NCI-H460 (cell line): ENCODE measurements around the gene BTG4. TPM values are rescaled to one million over a fixed set of nuclear protein-coding genes. Genes with fewer than 3 reads are reported as not detected.

Experiments
- DNase-seq: peaks from one replicate; pipeline ENCODE4 v3.0.0-alpha.2; 2016; ENCODE audit warnings: low read depth; ENCODE audit errors: extremely low read depth
- polyA plus RNA-seq: library from polyadenylated mRNA; depleted of rRNA; stranded (reverse); fragments of >200 nt; gene quantifications from 2 replicates; pipeline ENCODE4 v1.2.3, GENCODE V29; 2014; cell fraction: nucleus; rRNA removed
- total RNA-seq: library from RNA; depleted of rRNA; stranded (reverse); fragments of >200 nt; shearing (Covaris generic); gene quantifications from 2 replicates; pipeline ENCODE4 v1.2.3, GENCODE V29; 2014; rRNA removed

BTG4 gene
- 0.12 and 0.17 TPM in 2 replicates for total RNA-seq
- not detected in 2 replicates for polyA plus RNA-seq

DNA sequence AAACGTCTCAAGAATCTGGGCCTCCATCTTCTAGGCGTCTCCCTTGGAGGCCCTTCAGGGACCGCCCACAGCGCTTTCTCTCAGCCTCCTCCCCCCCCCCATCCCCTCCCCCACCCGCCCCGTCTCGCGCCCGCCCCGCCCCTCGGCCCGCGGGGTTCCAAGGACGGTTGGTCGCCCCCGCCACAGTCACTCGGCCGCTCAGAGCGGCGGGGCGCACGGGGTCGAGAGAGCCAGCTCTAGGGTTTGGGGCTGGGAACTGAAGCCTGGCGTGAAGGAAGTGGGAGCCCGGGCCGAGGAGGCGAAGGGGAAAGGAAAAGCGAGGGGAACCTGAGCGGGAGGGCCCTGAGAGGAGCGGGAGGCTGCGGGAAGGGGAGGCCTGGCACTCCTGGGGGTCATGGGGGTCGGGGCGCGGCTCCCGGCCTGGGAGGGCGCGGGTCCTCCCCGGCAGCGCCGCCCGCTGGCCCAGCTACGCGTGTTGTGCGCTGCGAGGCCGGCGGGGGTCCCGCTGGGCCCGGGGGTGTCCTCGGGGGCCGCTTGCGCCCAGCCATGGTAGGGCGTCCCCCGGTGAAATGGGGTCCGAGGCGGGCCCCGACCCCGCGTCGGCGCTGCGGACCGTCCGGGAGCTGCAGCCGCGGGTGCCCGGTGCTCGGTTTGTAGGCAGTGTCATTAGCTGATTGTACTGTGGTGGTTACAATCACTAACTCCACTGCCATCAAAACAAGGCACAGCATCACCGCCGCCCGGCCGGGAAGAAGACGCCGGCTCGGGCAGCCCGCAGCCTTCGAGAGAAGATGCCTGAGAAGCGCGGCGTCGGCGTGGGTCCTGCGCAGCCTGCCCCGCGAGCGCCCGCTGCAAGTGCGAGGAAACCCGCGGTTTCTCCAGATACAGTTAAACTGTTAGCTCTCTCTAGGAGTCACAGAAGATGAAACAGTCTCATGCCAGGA lies at the start of gene BTG4:
TSS of gene BTG4 (minus strand) at position 91 of the 944 bp plus-strand sequence. CDS start 13,610 bp downstream, outside the sequence.
- DNase-seq: no peak

DNA sequence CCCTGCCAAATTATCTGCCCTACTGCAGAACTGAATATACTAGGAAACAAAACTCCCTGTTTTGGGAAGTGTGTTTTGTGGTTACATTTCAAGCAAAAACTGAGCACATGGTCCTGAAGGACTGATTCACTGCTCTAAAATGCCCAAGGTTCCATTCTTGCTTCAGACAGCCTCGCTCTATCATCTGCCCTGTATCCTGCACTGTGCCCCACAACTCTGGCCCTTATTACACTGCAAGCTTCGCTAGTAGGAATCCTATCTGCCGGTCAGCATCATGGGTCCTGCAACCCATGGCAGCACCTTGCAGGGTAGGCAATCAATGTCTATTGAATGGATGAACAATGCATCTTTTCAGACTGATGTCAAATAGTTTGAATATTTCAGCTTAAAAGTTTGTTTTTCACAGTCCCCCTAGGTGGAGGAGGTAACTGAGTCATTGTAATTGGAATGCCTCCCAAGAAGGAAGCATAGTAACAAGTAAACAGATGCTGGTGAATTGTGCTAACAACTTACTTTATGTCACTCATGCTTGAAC lies 49.7 kb upstream of the BTG4 start:
- no peak for DNase-seq

DNA sequence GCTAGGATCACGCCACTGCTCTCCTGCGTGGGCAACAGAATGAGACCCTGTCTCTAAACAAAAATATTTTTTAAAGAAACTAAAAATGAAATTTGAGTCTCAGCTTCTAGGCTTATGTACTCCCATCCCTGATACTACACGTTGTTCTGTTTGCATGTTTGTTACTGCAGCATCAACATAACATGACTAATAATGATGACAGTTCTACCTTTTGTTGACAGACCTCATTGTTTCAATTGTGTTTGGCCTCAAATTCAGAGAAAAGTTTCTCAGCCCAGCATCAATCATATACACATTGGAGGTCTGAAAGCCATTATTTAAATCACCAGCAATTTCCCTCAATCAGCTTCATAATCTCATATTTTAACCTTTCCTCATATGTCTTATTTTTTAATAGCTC lies 49.1 kb upstream of the BTG4 start:
- DNase-seq: no peak

DNA sequence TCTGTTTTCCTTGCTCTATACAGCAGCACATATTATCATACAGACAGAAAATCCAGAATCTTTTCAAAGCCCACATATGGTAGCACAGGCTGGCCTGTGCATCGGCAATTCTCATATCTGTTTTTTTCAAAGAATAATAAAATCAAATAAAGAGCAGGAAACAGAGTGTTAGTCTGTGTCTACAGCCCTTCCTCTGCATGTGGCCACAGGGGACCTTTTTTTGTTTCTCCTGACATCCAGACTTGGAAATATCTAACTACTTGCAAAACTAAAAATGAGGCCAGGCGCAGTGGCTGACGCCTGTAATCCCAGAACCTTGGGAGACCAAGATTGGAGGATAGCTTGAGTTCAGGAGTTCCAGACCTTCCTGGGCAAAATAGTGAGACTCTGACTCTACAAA lies 48.6 kb upstream of the BTG4 start:
- DNase-seq: no peak

DNA sequence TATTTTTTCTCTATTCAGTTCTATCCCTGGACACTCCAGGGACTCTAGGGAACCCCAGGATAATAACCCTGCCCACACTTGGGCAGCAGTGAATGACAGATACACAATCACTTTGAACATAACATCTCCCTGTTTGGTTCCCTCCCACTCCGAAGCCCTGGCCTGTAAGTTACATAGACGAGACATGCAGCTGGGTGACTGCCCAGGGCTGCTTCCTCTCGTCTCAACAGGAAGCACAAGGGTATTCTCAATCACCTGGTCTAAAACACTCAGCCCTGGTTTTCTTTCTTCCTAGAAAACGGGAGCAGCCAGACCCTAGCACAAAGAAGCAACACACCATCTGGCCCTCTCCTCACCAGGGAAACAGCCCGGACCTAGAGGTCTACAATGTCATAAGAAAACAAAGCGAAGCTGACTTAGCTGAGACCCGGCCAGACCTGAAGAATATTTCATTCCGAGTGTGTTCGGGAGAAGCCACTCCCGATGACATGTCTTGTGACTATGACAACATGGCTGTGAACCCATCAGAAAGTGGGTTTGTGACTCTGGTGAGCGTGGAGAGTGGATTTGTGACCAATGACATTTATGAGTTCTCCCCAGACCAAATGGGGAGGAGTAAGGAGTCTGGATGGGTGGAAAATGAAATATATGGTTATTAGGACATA lies 47.7 kb upstream of the BTG4 start:
- DNase-seq: no peak

DNA sequence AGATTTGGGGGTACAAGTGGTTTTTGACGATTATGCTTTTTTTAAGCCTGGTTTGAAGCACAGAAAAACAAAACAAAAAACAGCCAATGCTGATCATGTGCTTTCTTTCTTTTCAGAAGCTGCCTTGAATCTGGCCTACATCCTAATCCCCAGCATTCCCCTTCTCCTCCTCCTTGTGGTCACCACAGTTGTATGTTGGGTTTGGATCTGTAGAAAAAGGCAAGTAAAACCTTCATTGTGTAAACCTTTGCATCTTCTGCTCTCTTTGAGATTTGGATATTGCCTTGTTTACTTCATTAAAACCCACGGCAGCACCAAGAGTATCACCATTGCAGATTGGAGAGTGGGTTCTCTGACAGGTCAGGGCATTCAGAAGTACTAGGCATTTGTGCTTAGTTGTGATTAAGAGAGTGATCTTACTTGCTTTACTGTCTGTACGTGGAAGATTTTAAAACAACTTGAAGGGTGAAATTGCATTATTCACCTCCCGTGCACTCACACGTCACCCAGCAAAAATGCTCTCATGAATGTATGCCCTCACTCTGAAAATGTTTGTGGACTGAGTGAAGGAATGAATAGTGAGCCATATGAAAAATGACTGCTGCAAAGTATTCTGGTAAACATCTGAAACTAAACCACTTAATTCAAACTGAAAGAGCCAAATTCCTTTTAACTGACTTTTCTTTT lies 45.4 kb upstream of the BTG4 start:
- DNase-seq: no peak

DNA sequence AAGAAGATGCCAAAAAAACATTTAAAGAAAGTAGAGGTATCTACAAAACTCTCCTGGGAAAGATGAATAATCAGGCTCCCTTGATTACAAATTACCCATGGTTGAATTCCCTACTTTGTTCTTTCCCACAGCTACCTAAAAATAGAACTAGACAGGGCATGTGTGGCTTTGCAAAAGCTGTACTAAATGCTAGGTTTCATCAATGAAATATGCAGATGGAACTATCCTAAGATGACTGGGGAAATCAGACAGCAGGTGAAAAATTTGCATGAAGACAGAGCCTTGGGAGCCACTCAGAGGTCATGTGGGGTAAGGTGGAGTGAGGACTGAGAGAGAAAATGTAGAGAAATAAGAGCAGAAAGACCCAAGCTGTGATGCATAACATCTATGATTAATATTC lies 43.1 kb upstream of the BTG4 start:
- DNase-seq: no peak

DNA sequence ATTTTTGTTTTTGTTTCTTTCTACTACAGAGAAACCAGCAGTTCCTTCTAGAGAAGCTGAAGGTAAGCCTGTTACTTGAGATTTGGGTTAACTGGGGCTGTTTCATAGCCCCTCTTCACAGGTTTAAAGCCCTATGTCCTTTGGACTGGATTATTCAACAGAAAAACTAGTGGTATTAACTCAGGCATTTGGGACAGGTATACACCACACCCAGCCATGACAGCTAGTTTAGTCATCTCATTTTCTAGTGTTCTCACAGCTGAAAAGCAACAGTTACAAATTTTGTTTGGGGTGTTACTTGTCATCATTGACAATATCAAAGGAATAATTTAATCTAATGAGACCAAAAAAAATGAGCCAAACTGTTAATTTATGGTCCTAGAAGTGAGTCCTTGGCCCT lies 42.3 kb upstream of the BTG4 start:
- no peak for DNase-seq

DNA sequence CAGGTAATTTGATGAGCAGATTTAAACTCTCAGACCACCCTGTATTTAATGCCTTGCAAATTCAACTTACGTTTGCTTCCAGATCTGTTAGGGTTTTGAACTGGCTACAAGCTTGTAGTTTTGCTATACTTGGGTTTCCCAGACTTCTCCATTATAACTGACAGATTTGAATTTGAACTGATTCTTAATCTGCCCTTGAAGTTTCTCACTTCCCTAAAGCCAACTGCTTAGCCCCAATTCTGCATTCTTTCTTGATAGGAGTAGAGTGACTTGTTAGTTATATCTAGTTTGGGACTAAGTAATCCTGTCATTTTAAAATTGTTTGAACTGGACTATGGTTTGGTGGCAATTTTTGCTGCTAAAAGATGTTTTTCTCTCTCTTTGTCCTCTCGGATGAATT lies 38.1 kb upstream of the BTG4 start:
- no peak for DNase-seq

DNA sequence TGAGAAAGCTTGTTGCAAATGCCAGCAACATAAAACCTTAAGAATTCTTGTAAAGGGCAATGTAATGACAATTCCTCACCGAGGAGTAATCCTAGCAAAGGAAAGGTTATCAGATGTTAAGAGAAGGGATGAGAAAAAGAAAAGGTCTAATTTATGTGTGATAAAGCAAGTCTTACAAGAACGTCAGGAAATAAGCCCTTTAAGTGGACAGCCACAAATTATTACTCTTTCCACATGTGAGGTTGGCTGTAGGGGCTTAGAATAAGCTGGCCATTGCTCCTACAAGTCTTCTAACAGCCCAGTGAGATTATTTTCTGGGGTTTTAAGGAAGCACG lies 37.6 kb upstream of the BTG4 start:
- DNase-seq: no peak

DNA sequence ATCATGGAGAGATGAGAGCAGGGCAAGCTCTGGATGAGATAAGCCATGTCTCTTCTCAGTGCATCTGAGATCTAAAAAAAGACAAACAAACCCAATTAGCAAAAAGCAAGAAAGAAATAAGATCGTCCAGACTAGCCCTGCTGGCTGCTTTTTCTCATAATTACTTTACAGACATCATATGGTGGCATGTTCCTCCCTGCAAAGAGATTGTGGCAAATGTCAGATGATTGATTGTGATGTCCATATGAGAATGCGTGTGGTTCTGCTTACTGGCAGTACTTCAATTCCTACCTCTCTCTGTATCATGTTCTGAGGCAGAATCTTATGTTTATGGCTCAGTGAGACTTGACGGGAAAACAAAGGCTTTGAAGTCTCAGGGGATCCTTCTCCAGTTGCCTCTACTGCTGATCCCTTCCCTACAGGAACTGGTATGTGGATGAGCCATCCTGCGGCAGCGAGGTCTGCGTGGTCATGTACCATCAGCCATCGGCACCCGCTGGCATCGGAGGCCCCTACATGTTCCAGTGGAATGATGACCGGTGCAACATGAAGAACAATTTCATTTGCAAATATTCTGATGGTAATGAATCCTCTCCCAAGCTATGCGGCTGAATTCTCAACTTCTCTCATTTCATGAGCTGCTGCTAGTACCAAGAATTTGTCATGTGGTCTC lies 37.1 kb upstream of the BTG4 start:
- DNase-seq: no peak

DNA sequence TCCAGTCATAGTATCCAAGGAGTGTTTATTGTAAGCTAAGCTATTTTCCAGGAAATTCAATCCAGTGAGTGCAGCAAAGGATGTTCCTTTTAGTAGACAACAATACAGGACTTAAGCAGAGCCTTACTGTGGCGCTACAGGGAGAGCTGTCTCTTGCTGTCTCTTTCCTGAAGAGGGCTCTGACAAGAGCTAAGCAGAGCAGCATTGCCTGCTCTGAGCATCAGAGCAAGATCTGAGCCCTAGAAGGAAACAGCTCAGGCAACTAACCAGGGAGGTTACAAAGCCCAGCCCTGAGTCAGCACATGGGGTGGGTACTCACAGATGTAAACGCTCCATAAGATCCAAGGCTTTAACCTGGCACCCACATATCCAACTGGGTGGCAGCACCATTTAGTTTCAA lies 36.3 kb upstream of the BTG4 start:
- DNase-seq: no peak

DNA sequence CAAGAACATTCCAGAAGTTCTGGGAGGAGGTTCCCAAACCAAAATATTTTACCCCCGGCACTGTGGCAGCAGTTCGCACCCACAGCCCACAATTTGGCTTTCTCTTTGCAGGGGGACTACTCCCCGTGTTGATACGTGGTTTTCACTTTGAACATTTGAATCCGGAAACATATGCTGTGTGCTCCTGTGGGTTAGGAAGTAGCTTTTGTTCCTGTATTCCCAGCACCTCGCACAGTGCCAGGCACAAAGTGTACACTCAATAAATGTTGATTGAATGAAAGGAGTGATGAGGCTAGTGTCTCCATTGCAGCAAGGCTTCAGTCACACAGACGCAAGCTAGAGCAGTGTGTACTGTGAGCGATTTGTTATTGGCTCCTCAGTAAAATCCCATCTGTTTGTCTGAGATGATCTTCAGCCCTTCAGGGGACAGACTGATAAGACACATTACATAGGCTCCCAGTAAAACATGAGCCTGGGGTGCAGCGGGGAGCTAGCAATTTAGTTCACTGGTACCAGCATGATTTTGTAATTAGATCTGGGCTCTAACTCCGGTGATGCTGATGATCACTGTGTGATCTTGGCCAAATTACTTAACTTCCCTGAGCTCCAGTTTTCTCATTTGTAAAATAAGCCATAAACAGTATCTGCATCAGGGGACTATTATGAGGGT lies 30.6 kb upstream of the BTG4 start:
- DNase-seq: no peak

DNA sequence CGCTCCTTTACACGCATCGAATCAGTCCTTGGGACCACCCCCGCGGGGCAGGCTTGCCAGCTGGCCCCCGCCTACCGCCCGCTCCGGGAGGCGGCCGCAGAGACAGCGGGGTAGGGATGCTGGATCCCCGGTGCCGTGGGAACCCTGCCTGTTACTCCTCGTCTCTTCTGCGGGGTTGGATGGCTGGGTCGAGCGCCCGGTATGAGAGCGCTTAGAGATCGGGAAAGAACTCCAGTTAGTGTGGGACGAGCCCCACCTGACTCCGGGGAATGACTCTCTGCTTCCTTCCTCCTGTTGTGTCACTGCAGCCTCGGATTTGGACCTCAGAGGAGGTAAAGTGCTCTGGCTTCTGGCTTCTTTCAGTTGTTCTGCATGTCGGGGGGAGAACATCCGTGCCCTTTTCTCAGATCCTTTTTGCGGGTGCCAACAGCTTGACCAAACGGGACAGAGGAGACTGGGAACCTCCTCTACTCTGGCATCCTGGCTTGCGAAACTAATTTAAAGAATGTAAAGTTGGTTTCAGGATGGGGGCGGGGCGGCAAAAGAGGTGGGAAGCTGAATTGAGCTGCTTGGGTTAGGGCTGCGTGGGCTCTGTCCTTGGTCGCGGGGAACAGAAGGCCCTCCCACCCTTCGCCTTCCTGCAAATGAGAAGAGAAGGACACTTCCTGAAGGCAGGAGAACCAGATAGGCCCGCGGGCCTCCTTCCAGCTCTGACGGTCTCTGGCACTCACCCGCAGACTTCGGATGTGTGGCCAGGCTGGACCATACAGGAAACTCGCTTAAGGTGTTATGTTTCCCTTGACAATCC lies 29.3 kb upstream of the BTG4 start:
- DNase-seq: no peak

DNA sequence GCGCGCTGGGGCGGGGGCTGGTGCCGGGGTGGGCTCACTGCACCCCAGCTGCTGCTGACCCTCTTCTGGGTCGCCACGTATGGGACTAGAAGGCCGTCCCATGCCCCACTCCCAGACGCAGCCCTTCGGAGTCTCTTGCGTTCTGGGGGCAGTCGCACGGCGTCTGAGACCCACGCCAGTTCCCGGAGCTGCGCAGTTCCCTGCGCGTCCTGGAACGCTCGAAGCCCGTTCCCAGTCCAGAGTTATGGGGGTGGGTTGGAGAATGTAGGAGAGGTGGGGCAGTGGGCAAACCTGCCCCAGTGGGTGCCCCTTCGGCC lies 28.7 kb upstream of the BTG4 start:
- no peak for DNase-seq

DNA sequence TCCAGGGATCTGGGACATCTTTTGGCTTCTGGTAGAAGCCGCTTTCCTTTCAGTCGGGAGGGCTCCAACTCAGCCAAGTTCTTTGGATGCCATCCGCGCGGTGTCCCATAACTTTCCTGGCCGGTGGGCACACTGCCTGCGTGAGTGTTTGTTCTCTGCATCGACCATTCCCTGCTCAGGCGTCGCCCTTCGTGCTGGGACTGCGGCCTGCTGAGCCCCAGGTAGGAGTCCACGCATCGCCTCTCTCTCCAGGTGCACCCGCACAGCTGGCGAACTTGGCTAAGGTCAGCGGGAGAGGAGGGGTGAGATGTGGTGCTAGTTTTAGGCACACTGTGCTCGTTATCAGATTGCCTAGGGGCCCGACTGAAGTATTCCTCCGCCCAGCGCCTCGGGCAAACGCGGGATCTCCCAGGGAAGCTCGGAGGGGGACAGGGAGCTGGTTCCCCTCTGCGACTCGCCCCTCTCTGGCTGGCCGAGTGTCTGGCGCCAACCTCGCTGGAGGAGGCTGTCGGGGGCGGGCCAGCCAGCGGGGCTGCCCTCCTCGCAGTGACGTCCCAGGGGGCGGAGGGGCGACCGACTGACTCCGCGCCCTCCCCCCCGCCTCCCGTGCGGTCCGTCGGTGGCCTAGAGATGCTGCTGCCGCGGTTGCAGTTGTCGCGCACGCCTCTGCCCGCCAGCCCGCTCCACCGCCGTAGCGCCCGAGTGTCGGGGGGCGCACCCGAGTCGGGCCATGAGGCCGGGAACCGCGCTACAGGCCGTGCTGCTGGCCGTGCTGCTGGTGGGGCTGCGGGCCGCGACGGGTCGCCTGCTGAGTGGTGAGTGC lies 28.1 kb upstream of the BTG4 start, which contains the start of gene LAYN:
TSS of gene LAYN (plus strand) at position 607 of the 823 bp plus-strand sequence. CDS start at position 731, 124 bp downstream.
- DNase-seq: no peak

DNA sequence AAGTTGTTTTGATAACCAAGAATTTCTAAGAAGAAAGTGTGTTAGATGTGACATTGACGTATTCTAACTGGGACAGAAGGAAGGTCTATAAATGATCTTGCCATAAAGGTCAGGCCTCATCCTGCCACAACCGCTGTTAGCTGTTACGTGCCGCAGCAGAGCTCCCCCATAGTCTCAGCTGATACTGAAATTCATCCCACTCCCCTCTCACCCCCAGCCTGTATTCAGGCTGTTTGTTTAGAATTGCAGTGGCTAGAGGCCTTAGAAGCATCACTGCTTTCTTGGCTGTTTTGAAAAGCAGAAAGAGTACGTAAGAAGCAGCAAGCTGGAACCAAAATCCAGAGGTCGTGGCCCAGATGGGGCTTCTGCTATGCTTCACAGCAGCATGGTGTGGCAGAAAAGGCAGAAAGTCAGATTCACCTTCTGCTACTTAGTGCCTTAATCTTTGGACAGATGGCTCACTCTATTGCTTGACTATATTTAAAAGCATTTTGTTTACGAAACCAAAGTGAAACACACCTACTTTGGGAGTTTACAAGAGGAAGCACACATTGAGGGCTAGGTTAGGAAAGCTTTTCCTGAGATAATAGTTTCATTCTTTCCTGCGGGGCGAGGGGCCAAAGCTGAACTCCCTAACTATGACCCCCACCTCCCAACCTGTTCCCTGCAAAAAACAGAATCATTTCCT lies 27.4 kb upstream of the BTG4 start:
- DNase-seq: no peak
